Measurements from ENCODE around the gene TRPM2. TPM values are rescaled to one million over a fixed set of nuclear protein-coding genes. Genes with fewer than 3 reads are reported as not detected.

Gene TRPM2
- total RNA-seq, 2 donors from 2014 or later = 1.6 to 12.5 TPM

DNA sequence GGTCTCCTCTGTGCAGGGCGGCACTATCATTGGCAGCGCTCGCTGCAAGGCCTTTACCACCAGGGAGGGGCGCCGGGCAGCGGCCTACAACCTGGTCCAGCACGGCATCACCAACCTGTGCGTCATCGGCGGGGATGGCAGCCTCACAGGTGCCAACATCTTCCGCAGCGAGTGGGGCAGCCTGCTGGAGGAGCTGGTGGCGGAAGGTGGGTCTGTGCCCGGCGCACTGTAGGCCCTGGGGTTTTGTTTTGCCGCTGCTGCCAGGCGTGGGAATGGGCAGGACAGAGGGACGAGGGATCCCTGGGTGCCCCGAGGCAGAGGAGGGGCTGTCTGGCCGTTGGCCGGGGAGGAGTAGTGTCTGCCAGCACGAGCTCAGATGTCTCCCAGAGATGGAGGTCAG, 41.3 kb upstream of the TRPM2 start:
- Mint-ChIP-seq H3K4me1 (no peaks in the 10 kb centered on the region), H3K36me3 (ENCODE audit: low read depth) (peaks cover 28% of the 10 kb centered on the region), H3K4me3 (no peak overlapping the region), H3K27me3 (ENCODE audit: insufficient read depth) (no peaks in the 10 kb centered on the region), H3K9me3 (no peaks in the 10 kb centered on the region), H3K27ac (no peak overlapping the region)
- H3K27me3 ChIP-seq (ENCODE audit: control insufficient read depth, insufficient read depth, low read length, poor library complexity, severe bottlenecking) = no peaks in the 10 kb centered on the region
- peaks cover 53% of the 10 kb centered on the region for H3K36me3 ChIP-seq (ENCODE audit: control insufficient read depth, insufficient read depth, low read length)
- no peak for DNase-seq
- TF ChIP-seq, protein P1, sequence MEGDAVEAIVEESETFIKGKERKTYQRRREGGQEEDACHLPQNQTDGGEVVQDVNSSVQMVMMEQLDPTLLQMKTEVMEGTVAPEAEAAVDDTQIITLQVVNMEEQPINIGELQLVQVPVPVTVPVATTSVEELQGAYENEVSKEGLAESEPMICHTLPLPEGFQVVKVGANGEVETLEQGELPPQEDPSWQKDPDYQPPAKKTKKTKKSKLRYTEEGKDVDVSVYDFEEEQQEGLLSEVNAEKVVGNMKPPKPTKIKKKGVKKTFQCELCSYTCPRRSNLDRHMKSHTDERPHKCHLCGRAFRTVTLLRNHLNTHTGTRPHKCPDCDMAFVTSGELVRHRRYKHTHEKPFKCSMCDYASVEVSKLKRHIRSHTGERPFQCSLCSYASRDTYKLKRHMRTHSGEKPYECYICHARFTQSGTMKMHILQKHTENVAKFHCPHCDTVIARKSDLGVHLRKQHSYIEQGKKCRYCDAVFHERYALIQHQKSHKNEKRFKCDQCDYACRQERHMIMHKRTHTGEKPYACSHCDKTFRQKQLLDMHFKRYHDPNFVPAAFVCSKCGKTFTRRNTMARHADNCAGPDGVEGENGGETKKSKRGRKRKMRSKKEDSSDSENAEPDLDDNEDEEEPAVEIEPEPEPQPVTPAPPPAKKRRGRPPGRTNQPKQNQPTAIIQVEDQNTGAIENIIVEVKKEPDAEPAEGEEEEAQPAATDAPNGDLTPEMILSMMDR (conservative IDR thresholded peaks at IDR 0.05) = no peak
- 96 to 98% methylated on average over 8 to 22 of the region's 22 CpGs for WGBS, 2 experiments (ENCODE audit: insufficient coverage in 1 of 2, insufficient read length in 1 of 2)
- H3K27ac ChIP-seq (ENCODE audit: low read depth, low read length) = no peak overlapping the region
- no peaks in the 10 kb centered on the region for H3K4me1 ChIP-seq (ENCODE audit: control insufficient read depth, insufficient read depth, low read length)
- no peak overlapping the region for H3K4me3 ChIP-seq (ENCODE audit: low read length)
- no peaks in the 10 kb centered on the region for H3K9me3 ChIP-seq (ENCODE audit: control insufficient read depth, low read length)
- no peak overlapping the region for H3K9ac ChIP-seq (ENCODE audit: extremely low read depth, low read length, poor library complexity, severe bottlenecking)

DNA sequence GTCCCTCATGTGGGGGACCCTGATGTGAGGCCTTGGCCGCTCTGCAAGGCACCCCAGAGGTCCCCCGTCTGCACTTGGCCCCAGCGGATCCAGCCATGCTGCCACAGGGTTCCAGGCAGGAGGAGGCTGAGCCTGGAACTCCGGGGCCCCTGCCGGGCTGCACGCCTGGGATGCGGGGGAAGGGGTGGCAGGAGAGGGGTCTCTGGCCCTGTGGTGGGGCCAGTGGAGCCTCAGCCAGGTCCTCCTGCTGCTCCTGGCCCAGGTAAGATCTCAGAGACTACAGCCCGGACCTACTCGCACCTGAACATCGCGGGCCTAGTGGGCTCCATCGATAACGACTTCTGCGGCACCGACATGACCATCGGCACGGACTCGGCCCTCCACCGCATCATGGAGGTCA, 40.7 kb upstream of the TRPM2 start:
- no peaks in the 10 kb centered on the region for H3K9me3 ChIP-seq (ENCODE audit: control insufficient read depth, low read length)
- no peaks in the 10 kb centered on the region for H3K4me1 Mint-ChIP-seq
- H3K4me3 ChIP-seq (ENCODE audit: low read length) = no peak overlapping the region
- H3K9me3 Mint-ChIP-seq = no peaks in the 10 kb centered on the region
- no peak overlapping the region for H3K4me3 Mint-ChIP-seq
- no peaks in the 10 kb centered on the region for H3K27me3 Mint-ChIP-seq (ENCODE audit: insufficient read depth)
- DNase-seq = no peak
- peaks cover 48% of the 10 kb centered on the region for H3K36me3 ChIP-seq (ENCODE audit: control insufficient read depth, insufficient read depth, low read length)
- H3K27me3 ChIP-seq (ENCODE audit: control insufficient read depth, insufficient read depth, low read length, poor library complexity, severe bottlenecking) = no peaks in the 10 kb centered on the region
- H3K27ac ChIP-seq (ENCODE audit: low read depth, low read length) = no peak overlapping the region
- TF ChIP-seq, protein P1 (conservative IDR thresholded peaks at IDR 0.05) = no peak
- no peak overlapping the region for H3K27ac Mint-ChIP-seq
- H3K9ac ChIP-seq (ENCODE audit: extremely low read depth, low read length, poor library complexity, severe bottlenecking) = no peak overlapping the region
- 97 to 99% methylated on average over 12 to 19 of the region's 19 CpGs for WGBS, 2 experiments (ENCODE audit: insufficient coverage in 1 of 2, insufficient read length in 1 of 2)
- H3K36me3 Mint-ChIP-seq (ENCODE audit: low read depth) = peaks cover 24% of the 10 kb centered on the region
- no peaks in the 10 kb centered on the region for H3K4me1 ChIP-seq (ENCODE audit: control insufficient read depth, insufficient read depth, low read length)

DNA sequence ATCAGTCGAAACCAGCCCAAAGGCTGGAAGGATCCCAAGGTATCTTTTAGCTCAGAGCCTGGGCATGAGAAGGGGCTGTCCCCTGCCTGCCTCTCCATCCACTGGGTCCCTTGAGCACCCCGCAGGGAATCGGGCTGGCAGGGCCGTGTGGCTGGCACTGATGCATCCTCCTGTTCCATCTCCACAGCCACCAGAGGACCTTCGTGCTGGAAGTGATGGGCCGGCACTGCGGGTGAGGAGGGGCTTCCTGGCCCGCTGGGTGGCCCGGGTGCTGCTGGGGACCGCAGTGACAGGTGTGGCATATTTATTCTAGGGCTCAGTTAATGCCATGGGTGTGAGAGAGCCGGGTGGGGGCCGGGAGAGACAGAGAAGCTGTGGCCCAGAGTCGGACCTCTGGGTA, 40.0 kb upstream of the TRPM2 start:
- WGBS, 2 experiments (ENCODE audit: insufficient coverage in 1 of 2, insufficient read length in 1 of 2) = 81 to 96% methylated on average over 3 to 13 of the region's 13 CpGs
- Mint-ChIP-seq H3K27me3 (ENCODE audit: insufficient read depth) (no peaks in the 10 kb centered on the region), H3K9me3 (no peaks in the 10 kb centered on the region), H3K27ac (no peak overlapping the region), H3K4me3 (no peak overlapping the region), H3K4me1 (no peaks in the 10 kb centered on the region), H3K36me3 (ENCODE audit: low read depth) (peaks cover 17% of the 10 kb centered on the region)
- no peak overlapping the region for H3K4me3 ChIP-seq (ENCODE audit: low read length)
- no peaks in the 10 kb centered on the region for H3K9me3 ChIP-seq (ENCODE audit: control insufficient read depth, low read length)
- no peak overlapping the region for H3K9ac ChIP-seq (ENCODE audit: extremely low read depth, low read length, poor library complexity, severe bottlenecking)
- TF ChIP-seq, protein P1 (conservative IDR thresholded peaks at IDR 0.05) = no peak
- no peaks in the 10 kb centered on the region for H3K27me3 ChIP-seq (ENCODE audit: control insufficient read depth, insufficient read depth, low read length, poor library complexity, severe bottlenecking)
- no peak overlapping the region for H3K27ac ChIP-seq (ENCODE audit: low read depth, low read length)
- no peaks in the 10 kb centered on the region for H3K4me1 ChIP-seq (ENCODE audit: control insufficient read depth, insufficient read depth, low read length)
- DNase-seq = no peak
- H3K36me3 ChIP-seq (ENCODE audit: control insufficient read depth, insufficient read depth, low read length) = peaks cover 48% of the 10 kb centered on the region

All from endodermal cell (in vitro differentiated cells).